HepG2 (cell line): ENCODE measurements around the gene IL1R1. TPM values are rescaled to one million over a fixed set of nuclear protein-coding genes. Genes with fewer than 3 reads are reported as not detected.

ENCODE experiments used
- CAMTA2 ChIP-seq: sonication (generic); formaldehyde crosslinking; IDR thresholded peaks from 2 replicates; pipeline ENCODE4 v1.4.0; 2020; ENCODE audit warnings: mild to moderate bottlenecking, missing genetic modification reagents, borderline replicate concordance
- HMGA1 ChIP-seq: sonication (generic); formaldehyde crosslinking; conservative IDR thresholded peaks from 2 replicates; pipeline ENCODE4 v1.4.0; 2020; ENCODE audit warnings: missing genetic modification reagents
- LBX2 ChIP-seq: sonication (generic); formaldehyde crosslinking; IDR thresholded peaks from 2 replicates; pipeline ENCODE4 v1.5.0; 2020; ENCODE audit warnings: missing genetic modification reagents, mild to moderate bottlenecking, borderline replicate concordance
- MEF2D ChIP-seq: sonication (generic); formaldehyde crosslinking; IDR thresholded peaks from 2 replicates; pipeline ENCODE4 v1.5.1; 2020; ENCODE audit warnings: mild to moderate bottlenecking, missing genetic modification reagents
- MIXL1 ChIP-seq: IDR thresholded peaks from 2 replicates; pipeline ENCODE4 v1.6.1; 2016
- NCOA5 ChIP-seq: sonication (generic); formaldehyde crosslinking; IDR thresholded peaks from 2 replicates; pipeline ENCODE4 v1.4.0; 2020; ENCODE audit warnings: missing genetic modification reagents
- NFATC3 ChIP-seq: sonication (generic); formaldehyde crosslinking; IDR thresholded peaks from 2 replicates; pipeline ENCODE4 v1.5.1; 2020; ENCODE audit warnings: mild to moderate bottlenecking, missing genetic modification reagents
- NRL ChIP-seq: sonication (generic); formaldehyde crosslinking; IDR thresholded peaks from 2 replicates; pipeline ENCODE4 v1.5.0; 2020; ENCODE audit warnings: missing genetic modification reagents, mild to moderate bottlenecking, moderate library complexity, borderline replicate concordance
- POLR2AphosphoS5 ChIP-seq: IDR thresholded peaks from 2 replicates; pipeline ENCODE4 v1.6.1; 2012; ENCODE audit warnings: low read depth, low read length
- SRSF1 ChIP-seq: fragments of 200-400 bp; formaldehyde crosslinking; optimal IDR thresholded peaks from 2 replicates; pipeline ENCODE3; 2017; ENCODE audit warnings: mild to moderate bottlenecking, low read depth, low read length, moderate library complexity
- STAT5B ChIP-seq: sonication (generic); formaldehyde crosslinking; IDR thresholded peaks from 2 replicates; pipeline ENCODE4 v1.4.0; 2020; ENCODE audit warnings: missing genetic modification reagents
- ZNF407 ChIP-seq: sonication (generic); formaldehyde crosslinking; IDR thresholded peaks from one replicate; pipeline ENCODE4 v1.5.1; 2020; ENCODE audit warnings: mild to moderate bottlenecking, missing genetic modification reagents; ENCODE audit errors: not compliant biosample characterization
- polyA plus RNA-seq, 8 experiments: library from polyadenylated mRNA; depleted of rRNA in 3 of 8; stranded (reverse) in 7 of 8; unstranded in 1 of 8; fragments of >200 nt; fragmentation: Illumina TruSeq in 4 of 8; extraction: Trizol in 4 of 8; gene quantifications; 2 replicates each; pipeline versions ENCODE4 v1.2.1 to v1.2.3, GENCODE V29; 2011 to 2016; ENCODE audit warnings: low read depth in 4 of 8, missing spikeins in 1 of 8, mixed read lengths in 1 of 8; ENCODE audit not compliant: insufficient read depth in 1 of 8
- total RNA-seq, 5 experiments: library from RNA; depleted of rRNA; stranded (reverse); fragments of >200 nt; fragmentation: Illumina TruSeq; extraction: Trizol; gene quantifications; 2 replicates each; pipeline ENCODE4 v1.2.3, GENCODE V29; 2016; ENCODE audit warnings: low read depth in 1 of 5
- TF ChIP-seq, protein P1 (sequence below): sonication (generic); formaldehyde crosslinking; IDR thresholded peaks from 2 replicates; pipeline ENCODE4 v1.5.0; 2020; ENCODE audit warnings: missing genetic modification reagents
- TF ChIP-seq, protein P2 (sequence below): IDR thresholded peaks from 2 replicates; pipeline ENCODE4 v1.6.1; 2018; ENCODE audit warnings: missing genetic modification reagents

The IL1R1 gene
- total and polyA plus RNA-seq, 2 of the 13 experiments (the other 11 are each of a cell fraction or from before 2014, with no cell fraction given), result 38.0 to 93.1 TPM

GRCh38 chr2:102142829-102143449, 393 bp downstream of the IL1R1 start (continued):
- TF ChIP-seq, protein P1, sequence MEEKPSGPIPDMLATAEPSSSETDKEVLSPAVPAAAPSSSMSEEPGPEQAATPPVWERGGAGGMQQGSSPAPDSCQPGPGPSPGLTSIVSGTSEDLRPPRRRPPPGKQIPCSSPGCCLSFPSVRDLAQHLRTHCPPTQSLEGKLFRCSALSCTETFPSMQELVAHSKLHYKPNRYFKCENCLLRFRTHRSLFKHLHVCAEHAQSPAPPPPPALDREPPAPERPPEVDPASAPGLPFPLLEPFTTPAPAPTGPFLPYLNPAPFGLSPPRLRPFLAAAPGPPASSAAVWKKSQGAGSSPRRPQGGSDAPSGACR (CRISPR knock-in tag), result peak; percentile 12; the same call in 1 of the 2 replicates
- TF ChIP-seq, protein P2, sequence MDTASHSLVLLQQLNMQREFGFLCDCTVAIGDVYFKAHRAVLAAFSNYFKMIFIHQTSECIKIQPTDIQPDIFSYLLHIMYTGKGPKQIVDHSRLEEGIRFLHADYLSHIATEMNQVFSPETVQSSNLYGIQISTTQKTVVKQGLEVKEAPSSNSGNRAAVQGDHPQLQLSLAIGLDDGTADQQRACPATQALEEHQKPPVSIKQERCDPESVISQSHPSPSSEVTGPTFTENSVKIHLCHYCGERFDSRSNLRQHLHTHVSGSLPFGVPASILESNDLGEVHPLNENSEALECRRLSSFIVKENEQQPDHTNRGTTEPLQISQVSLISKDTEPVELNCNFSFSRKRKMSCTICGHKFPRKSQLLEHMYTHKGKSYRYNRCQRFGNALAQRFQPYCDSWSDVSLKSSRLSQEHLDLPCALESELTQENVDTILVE (CRISPR knock-in tag), result no peak
- TF ChIP-seq POLR2AphosphoS5 (no peak), MEF2D (CRISPR knock-in tag) (no peak), CAMTA2 (CRISPR knock-in tag) (no peak), STAT5B (CRISPR knock-in tag) (no peak), NRL (CRISPR knock-in tag) (no peak), MIXL1 (CRISPR knock-in tag) (no peak), LBX2 (CRISPR knock-in tag) (no peak), HMGA1 (CRISPR knock-in tag) (no peak), SRSF1 (no peak), ZNF407 (no peak), NFATC3 (peak; percentile 52; the same call in 1 of the 2 replicates), NCOA5 (CRISPR knock-in tag) (no peak)
